Astrocyte (in vitro differentiated cells and primary cell): Measurements from ENCODE around the gene CRYBG1. TPM values are rescaled to one million over a fixed set of nuclear protein-coding genes. Genes with fewer than 3 reads are reported as not detected.

Experiments used
- DNase-seq: peaks from one replicate; pipeline ENCODE4 v3.0.0-alpha.2; 2010; ENCODE audit warnings: low read depth
- FAIRE-seq: peaks from 2 replicates; lab custom pipeline; 2011; peaks lifted over from hg19 to GRCh38; lab: Jason Lieb, UNC
- H2AFZ ChIP-seq: 2 replicates; pipeline ENCODE4 v1.6.0; 2012; ENCODE audit warnings: low read depth, low read length, inconsistent platforms
- H3K27ac ChIP-seq: 2 replicates; pipeline ENCODE4 v1.5.1; 2011; ENCODE audit warnings: low read depth, low read length, inconsistent platforms
- H3K27me3 ChIP-seq: 2 replicates; pipeline ENCODE4 v1.6.0; 2011; ENCODE audit warnings: low read length, inconsistent platforms; ENCODE audit not compliant: insufficient read depth
- H3K36me3 ChIP-seq: 2 replicates; pipeline ENCODE4 v1.5.1; 2011; ENCODE audit warnings: low read length, inconsistent platforms; ENCODE audit not compliant: insufficient read depth
- H3K4me1 ChIP-seq: 2 replicates; pipeline ENCODE4 v1.5.1; 2011; ENCODE audit warnings: low read length, inconsistent platforms; ENCODE audit not compliant: insufficient read depth
- H3K4me2 ChIP-seq: 2 replicates; pipeline ENCODE4 v1.6.0; 2012; ENCODE audit warnings: low read length, inconsistent platforms
- H3K4me3 ChIP-seq: 2 replicates; pipeline ENCODE4 v1.5.1; 2011; ENCODE audit warnings: low read depth, mild to moderate bottlenecking, low read length, inconsistent platforms; ENCODE audit not compliant: insufficient read depth
- H3K79me2 ChIP-seq: 2 replicates; pipeline ENCODE4 v1.6.0; 2012; ENCODE audit warnings: mild to moderate bottlenecking, low read length, inconsistent platforms; ENCODE audit not compliant: insufficient read depth
- H3K9ac ChIP-seq: 2 replicates; pipeline ENCODE4 v1.6.0; 2012; ENCODE audit warnings: mild to moderate bottlenecking, low read length, inconsistent platforms
- H3K9me3 ChIP-seq: 2 replicates; pipeline ENCODE4 v1.5.1; 2012; ENCODE audit warnings: low read depth, mild to moderate bottlenecking, low read length, inconsistent platforms; ENCODE audit not compliant: insufficient read depth
- H4K20me1 ChIP-seq: 2 replicates; pipeline ENCODE4 v1.6.0; 2012; ENCODE audit warnings: low read length, inconsistent platforms; ENCODE audit not compliant: insufficient read depth
- H3K27ac Mint-ChIP-seq: one replicate; pipeline ENCODE4 v1.8.0; 2021; ENCODE audit warnings: mild to moderate bottlenecking, mixed read lengths; ENCODE audit not compliant: unreplicated experiment
- H3K27me3 Mint-ChIP-seq: one replicate; pipeline ENCODE4 v1.8.0; 2021; ENCODE audit warnings: low read depth, mixed read lengths; ENCODE audit not compliant: unreplicated experiment
- H3K36me3 Mint-ChIP-seq: one replicate; pipeline ENCODE4 v1.8.0; 2021; ENCODE audit warnings: low read depth, mixed read lengths; ENCODE audit not compliant: unreplicated experiment
- H3K4me1 Mint-ChIP-seq: one replicate; pipeline ENCODE4 v1.8.0; 2021; ENCODE audit warnings: low read depth, mixed read lengths; ENCODE audit not compliant: unreplicated experiment
- H3K4me3 Mint-ChIP-seq: one replicate; pipeline ENCODE4 v1.8.0; 2021; ENCODE audit warnings: mild to moderate bottlenecking, moderate library complexity, mixed read lengths; ENCODE audit not compliant: unreplicated experiment
- H3K9me3 Mint-ChIP-seq: one replicate; pipeline ENCODE4 v1.8.0; 2021; ENCODE audit warnings: mild to moderate bottlenecking, mixed read lengths; ENCODE audit not compliant: unreplicated experiment
- CTCF ChIP-seq: IDR thresholded peaks from 2 replicates; pipeline ENCODE4 v1.5.1; 2011; ENCODE audit warnings: low read depth, mild to moderate bottlenecking, inconsistent platforms, low read length, moderate library complexity; ENCODE audit not compliant: insufficient read depth
- EZH2 ChIP-seq: IDR thresholded peaks from 2 replicates; pipeline ENCODE4 v1.6.1; 2012; ENCODE audit warnings: mild to moderate bottlenecking, low read length, inconsistent platforms; ENCODE audit not compliant: insufficient read depth
- total RNA-seq: library from RNA; stranded (reverse); gene quantifications from 2 replicates; pipeline ENCODE4 v1.2.1, GENCODE V29; 2021

CRYBG1 gene
- total RNA-seq, 1 donor from 2014 or later = 0.64 TPM

GRCh38 chr6:106385530-106385929 lies 25.0 kb downstream of the CRYBG1 start:
- Histone ChIP-seq H3K9me3 (no peaks in the 10 kb centered on the region), H3K36me3 (no peaks in the 10 kb centered on the region), H4K20me1 (no peaks in the 10 kb centered on the region), H3K4me2 (no peak overlapping the region), H3K9ac (no peak overlapping the region), H3K79me2 (no peaks in the 10 kb centered on the region), H3K27me3 (no peaks in the 10 kb centered on the region), H2AFZ (no peak overlapping the region), H3K27ac (no peak overlapping the region), H3K4me3 (no peak overlapping the region), H3K4me1 (peaks cover 9% of the 10 kb centered on the region)
- DNase-seq = no peak
- no peaks in the 10 kb centered on the region for H3K36me3 Mint-ChIP-seq
- TF ChIP-seq CTCF (no peak), EZH2 (no peak)
- no peak for FAIRE-seq
- H3K27ac Mint-ChIP-seq = no peak overlapping the region
- no peak overlapping the region for H3K4me3 Mint-ChIP-seq
- H3K4me1 Mint-ChIP-seq = peaks cover 10% of the 10 kb centered on the region
- H3K9me3 Mint-ChIP-seq = peaks cover 2% of the 10 kb centered on the region
- H3K27me3 Mint-ChIP-seq = peaks cover 2% of the 10 kb centered on the region

- no peaks in the 10 kb centered on the region for H3K36me3 Mint-ChIP-seq
- no peak for FAIRE-seq
Observed at GRCh38 chr6:106387875-106388274, 27.4 kb downstream of the CRYBG1 start.

More at GRCh38 chr6:106387875-106388274, 27.4 kb downstream of the CRYBG1 start:
- Mint-ChIP-seq H3K4me1 (no peaks in the 10 kb centered on the region), H3K27ac (no peak overlapping the region), H3K9me3 (peaks cover 2% of the 10 kb centered on the region), H3K27me3 (peaks cover 2% of the 10 kb centered on the region), H3K4me3 (no peak overlapping the region)
- Histone ChIP-seq H3K79me2 (no peaks in the 10 kb centered on the region), H3K27me3 (no peaks in the 10 kb centered on the region), H3K4me3 (no peak overlapping the region), H2AFZ (no peak overlapping the region), H3K4me2 (no peak overlapping the region), H3K36me3 (no peaks in the 10 kb centered on the region), H3K9ac (no peak overlapping the region), H3K4me1 (no peaks in the 10 kb centered on the region), H3K27ac (no peak overlapping the region), H4K20me1 (no peaks in the 10 kb centered on the region), H3K9me3 (no peaks in the 10 kb centered on the region)
- DNase-seq = no peak
- no peak for TF ChIP-seq EZH2
- no peak for TF ChIP-seq CTCF
